ENCODE data around the gene NHLRC4.

Gene NHLRC4

GRCh38 chr16:606656-607307 is 40.0 kb downstream of the NHLRC4 start:
- no peak for DNase-seq

GRCh38 chr16:608019-608418 is 41.2 kb downstream of the NHLRC4 start:
- no peak for DNase-seq

- no peak for DNase-seq
Observed at GRCh38 chr16:609316-609715, 42.5 kb downstream of the NHLRC4 start.

GRCh38 chr16:609984-610383 is 43.2 kb downstream of the NHLRC4 start:
- no peak for DNase-seq

- peak; percentile 13 for DNase-seq
Observed at GRCh38 chr16:610513-611381, 43.9 kb downstream of the NHLRC4 start.

GRCh38 chr16:615122-615521 is 48.3 kb downstream of the NHLRC4 start:
- no peak for DNase-seq

- no peak for DNase-seq
Observed at GRCh38 chr16:616733-617586, 50.2 kb downstream of the NHLRC4 start.

- DNase-seq: no peak
Observed at GRCh38 chr16:617855-618254, 51.0 kb downstream of the NHLRC4 start.

Data from DMS79 treated with DMSO at 0.1 percent for 48 hours (cell line).